GM23248 (cell line): ENCODE data around the gene CEMIP2.

Source experiments
- EZH2 ChIP-seq: fragments of 200-600 bp; sonication (generic); IDR thresholded peaks from 2 replicates; pipeline ENCODE4 v1.6.1; 2018; ENCODE audit warnings: antibody characterized with exemption, mild to moderate bottlenecking; ENCODE audit not compliant: insufficient read depth, poor library complexity, severe bottlenecking
- EZH2phosphoT487 ChIP-seq: fragments of 200-600 bp; sonication (generic); IDR thresholded peaks from 2 replicates; pipeline ENCODE4 v1.6.1; 2018; ENCODE audit warnings: antibody characterized with exemption, moderate library complexity, mild to moderate bottlenecking, low read depth; ENCODE audit not compliant: insufficient read depth

DNA sequence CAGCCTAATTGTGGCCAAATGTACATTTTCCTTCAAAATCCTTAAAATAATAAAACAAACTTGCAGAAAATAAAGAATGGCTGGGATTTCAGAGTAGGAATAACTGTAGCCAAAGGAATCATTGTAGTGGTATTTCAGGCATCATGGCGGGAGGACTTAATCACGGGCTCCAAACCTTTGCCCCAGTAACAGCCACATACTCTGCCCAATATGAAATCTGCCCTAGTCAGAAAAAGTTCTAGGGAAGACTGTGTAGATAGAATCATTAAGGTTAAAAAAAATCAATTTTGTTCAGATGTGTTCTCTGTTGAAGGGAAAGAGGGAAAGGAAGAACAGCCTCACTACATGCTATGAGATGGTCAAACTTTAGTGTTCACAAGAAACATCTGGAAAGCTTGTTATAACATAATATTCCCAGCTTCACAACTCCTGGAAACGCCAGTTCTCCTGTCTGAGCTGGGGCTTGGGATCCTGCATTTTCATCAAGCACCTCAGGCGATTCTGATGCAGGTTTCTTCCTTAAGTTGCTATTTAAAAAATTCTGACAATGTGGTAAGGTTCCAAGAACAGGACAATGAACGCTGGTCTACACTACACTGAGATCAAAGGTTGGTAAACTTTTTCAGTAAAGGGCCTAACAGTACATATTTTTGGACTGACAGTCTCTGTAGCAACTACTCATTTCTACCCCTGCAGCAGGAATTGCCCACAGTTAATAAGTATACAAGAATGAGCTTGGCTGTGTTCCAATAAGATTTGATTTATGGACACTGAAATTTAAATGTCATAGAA, 87.9 kb downstream of the CEMIP2 start:
- no peak for TF ChIP-seq EZH2
- TF ChIP-seq EZH2phosphoT487 = no peak
